ENCODE data around the gene TMEM107.
A peak's percentile ranks its signal among the peaks of the same experiment; 100 is the strongest.

The TMEM107 gene

DNA sequence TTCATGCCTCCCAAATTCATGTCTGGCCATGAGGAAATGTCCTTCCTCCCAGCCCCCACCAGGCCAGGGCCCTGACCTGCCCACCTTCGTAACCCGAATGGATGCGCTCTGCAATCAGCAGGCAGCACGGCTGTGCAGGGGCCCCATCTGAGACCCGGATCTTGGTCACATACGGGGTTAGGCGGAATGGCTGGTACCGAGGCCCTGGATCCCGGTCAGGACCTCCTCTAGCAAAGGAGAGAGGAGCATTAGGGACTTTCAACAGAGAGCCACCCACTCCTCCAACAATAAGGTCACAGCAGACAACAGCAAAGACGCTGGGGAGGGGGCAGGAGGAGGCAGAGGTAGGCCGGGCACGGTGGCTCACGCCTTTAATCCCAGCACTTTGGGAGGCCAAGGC lies 27.6 kb downstream of the TMEM107 start:
- DNase-seq, result no peak

- DNase-seq, result no peak
Measured at GRCh38 chr17:8147805-8148404, 28.3 kb downstream of the TMEM107 start.

- no peak for DNase-seq
Measured at GRCh38 chr17:8147141-8147804, 28.9 kb downstream of the TMEM107 start.

DNA sequence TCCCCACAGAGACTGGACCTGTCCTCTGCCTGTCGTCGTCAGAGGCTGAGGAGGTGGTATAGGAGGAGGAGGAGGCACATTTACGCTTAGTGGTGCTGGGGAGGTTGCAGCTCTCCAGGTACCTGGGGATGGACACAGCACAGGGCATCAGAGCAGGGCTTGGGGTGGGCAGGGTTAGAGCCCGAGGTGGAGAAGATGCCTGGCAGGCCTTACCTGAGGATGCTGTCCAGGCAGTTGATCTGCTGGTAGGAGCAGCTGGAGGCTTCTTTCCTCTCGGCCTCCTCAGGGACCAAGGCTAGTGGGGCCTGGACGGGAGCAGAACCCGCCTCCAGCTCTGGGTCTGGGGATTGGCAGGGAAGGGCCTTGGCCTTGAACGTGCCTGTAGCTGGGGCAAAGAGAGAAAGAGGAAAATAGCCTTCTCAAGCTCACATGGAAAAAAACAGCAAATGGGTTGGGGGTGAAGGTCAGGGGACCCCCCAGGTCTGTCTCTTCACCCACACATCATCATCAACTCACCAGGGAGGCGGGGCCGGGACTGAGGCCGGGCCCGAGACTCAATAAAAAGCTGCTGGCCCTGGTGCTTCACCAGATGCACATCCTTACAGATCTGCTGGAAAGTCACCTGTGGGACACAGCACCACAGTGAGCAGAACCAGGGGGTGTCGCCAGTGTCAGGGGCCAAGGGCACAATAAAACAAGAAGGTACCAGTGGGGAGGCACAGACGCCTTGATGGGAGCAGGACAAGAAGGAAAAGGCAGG lies 29.6 kb downstream of the TMEM107 start:
- DNase-seq, result no peak

GRCh38 chr17:8145811-8146210 lies 30.4 kb downstream of the TMEM107 start:
- DNase-seq, result no peak

DNA sequence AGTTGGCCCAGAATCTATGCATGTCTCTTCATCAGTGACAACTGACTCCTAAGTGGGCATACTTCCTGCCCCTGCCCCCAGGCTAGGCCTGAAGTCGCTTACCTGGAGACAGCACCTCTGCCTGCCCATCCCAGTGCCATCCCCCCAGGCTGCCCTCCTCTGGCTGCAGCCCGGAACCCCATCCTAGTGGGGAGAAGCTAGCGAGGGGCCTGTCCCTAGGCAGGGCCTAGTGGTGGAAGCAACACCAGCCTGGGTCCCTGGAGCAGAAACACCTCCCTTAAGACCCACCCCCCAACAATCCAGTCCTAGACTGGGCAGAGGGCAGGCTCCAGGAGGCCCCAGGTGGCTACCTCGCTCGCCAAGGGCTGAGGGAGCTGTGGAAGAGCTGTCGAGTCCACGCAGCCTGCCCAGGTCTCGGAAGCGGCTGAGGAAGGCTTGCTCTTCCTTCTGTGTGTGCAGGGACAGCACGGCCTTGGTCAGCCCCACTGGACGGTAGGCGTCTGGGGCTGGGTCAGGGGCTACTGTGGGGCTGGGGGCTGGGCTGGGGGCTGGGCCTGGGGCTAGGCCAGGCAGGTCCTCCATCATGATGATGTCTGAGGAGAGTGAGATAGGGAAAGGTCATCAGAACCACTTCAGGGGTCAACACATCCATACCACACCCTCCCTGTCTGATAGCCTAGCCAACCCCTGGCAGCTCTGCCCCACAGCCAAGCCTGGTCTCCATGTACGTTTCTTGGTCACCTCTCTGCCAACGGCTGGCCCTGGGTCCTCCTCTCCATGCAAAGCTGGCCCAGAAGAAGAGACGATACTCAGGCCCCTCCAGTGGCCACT lies 31.6 kb downstream of the TMEM107 start:
- no peak for DNase-seq

- DNase-seq, result no peak
Measured at GRCh38 chr17:8143581-8144400, 32.4 kb downstream of the TMEM107 start.

GRCh38 chr17:8142887-8143580 lies 33.1 kb downstream of the TMEM107 start:
- DNase-seq, result no peak

DNA sequence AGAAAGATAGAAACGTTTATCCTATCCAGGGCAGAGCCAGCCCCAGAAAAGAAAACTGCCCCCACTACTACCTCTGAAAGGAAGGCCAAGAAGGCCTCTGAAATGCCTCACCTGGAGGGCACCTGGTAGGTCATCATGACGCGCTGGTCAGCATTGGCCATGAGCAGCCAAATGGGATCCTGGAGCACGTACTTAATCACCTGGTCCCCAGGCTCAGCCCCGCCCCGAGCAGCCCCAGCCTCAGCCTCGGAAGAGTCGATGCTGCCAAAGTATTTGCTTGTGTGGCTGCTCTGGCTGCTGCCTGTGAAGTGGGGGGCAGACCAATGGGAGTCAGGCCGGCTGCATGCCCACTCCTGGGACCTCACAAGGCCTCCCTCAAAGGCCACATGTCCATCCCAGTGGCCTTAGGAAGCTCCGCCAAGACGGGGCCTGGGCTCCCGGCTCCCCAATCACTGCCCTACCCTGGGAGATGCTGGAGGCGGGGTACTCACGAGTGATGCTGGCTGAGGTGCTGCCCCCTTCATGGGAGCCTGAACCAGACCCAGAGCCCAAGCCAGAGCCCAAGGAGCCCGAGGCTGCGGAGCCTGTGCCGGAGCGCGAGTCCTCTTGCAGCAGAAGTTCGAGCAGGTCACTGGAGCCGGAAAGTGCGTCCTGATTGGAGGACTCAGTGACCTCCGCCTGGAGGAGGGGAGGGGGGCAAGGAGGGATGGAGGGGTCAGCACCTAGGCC lies 33.9 kb downstream of the TMEM107 start:
- no peak for DNase-seq

DNA sequence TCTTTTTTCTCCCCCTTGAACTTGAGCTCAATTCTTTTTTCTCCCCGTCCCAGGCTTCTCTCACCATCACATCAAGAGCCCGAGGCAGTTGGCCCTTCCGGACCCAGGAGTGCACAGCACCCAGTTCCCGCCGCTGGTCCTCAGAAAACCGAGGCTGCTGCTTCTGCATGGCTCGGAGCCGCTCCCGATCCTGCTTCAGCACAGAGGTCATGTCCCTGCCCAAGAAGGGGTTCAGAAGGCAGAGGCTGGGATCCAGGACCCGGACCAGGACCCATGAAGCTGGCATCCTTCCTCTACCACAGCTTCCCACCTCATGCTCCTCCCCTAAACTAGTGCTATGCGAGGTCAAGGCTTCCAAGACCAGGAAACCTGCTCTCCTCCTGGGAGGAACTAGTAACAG lies 34.4 kb downstream of the TMEM107 start:
- no peak for DNase-seq

DNA sequence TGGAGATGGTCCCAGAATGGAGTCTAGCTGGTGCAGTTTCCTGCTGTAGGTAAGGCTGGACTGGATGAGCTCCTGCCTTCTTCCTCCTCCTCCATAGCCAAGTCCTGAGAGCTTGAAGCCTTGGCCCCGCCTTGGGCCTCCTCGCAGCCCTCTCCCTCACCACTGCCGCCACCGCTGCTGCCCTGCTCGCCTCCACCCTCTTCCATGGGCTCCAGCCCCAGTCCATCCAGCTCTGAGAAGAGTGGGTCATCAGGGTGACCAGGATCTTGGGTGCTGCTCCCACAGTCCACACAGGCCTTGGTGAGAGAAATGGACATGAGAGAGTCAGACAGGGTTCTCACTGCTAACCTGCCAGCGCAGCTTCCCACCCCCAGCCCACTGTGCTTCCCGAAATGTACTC lies 35.1 kb downstream of the TMEM107 start:
- DNase-seq, result no peak

- DNase-seq, result no peak
Measured at GRCh38 chr17:8140065-8141029, 35.8 kb downstream of the TMEM107 start.

DNA sequence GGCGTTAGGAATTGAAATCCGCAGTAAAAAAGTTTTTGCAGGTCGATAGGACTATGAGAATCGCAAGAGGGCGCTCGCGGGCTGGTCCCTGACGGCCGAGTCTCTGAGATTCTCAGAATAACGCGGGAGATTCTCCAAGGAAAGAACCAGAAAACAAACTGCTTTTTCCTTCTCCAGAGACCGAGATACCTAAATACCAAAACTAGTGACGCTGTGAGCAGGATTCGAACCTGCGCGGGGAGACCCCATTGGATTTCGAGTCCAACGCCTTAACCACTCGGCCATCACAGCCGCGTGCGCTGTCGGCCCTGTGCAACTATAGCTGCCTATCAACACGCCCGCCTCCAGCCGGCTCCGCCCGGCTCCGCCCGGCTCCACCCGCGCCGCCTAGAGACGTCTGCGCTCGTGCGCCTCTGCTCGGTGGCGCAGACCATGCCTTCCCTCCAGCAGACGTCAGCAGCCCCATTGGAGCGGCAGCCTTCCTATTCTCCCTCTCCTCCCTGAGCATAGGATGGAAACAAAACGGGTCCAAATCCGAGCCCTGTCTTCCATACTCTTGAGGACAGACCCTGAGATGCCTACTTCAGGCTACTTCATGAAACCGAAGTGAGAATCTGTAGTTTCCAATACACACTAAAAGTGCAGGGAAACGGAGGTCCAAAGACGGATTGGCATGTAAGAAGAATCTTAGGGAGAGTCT lies 37.4 kb downstream of the TMEM107 start:
- DNase-seq, result peak; percentile 92

DNA sequence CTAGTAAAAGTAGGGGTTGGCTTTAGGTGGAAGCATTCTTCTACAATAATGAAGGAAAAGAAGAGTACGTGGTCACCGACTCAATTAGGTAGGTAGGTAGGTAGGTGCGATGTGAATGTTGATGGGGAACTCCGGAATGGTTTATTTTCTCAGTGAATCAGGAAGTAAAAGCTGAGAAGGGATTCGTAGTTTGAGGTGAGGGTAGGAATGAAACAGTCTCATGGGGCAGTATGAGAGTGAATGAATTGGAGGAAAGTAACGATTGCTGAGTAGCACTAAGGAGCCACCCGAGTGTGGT lies 37.9 kb downstream of the TMEM107 start:
- no peak for DNase-seq

DNA sequence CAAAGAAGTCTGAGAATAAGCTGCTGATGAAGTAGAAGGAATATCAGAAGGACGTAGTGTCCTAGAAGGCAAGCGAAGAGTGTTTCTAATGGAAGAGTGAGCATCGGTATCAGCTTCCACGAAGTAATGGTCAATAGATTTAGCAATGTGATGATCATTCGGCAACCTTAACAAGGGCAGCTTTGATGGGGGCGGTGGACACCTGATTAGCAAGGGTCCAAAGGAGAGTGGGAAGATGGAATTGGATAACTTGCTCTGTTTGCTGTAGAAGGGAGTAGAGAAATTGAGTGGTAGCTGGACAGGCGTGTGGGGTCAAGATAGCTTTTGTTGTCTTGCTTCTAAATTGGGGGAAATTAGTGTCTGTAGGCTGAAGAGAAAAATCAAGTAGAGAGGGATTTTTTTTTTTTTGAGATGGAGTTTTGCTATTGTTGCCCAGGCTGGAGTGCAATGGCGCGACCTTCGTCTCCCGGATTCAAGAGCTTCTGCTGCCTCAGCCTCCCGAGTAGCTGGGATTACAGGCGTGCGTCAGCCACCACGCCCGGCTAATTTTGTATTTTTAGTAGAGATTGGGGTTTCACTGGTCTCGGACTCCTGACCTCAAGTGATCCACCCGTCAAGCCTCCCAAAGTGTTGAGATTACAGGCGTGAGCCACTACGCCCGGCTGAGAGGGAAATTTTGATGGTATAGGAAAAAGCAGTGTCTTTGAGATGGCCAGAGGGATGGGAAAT lies 38.4 kb downstream of the TMEM107 start:
- DNase-seq, result no peak

DNA sequence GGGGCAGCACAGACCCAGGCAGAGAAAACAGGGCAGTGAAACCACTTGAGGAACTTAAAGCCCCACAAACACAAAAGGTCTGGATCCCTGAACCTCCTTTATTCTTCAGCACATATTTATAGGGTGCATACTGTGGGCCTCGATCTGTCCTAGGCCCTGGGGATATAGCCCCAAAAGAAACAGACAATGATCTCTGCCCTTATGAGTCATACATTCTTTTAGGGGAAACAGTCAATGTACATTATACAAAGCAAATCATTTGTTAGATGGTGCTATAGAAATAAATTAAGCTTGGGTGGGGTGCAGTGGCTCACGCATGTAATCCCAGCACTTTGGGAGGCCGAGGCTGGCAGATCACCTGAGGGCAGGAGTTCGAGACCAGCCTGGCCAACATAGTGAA lies 42.2 kb downstream of the TMEM107 start:
- no peak for DNase-seq

- no peak for DNase-seq
Measured at GRCh38 chr17:8133399-8133798, 42.8 kb downstream of the TMEM107 start.

- no peak for DNase-seq
Measured at GRCh38 chr17:8131844-8132441, 44.2 kb downstream of the TMEM107 start.

Data from central memory CD4-positive, alpha-beta T cell (primary cell).